Left lung (tissue), 10 donors: ENCODE results near the gene FAS. TPM values are rescaled to one million over a fixed set of nuclear protein-coding genes. Genes with fewer than 3 reads are reported as not detected.

Experiments
- ATAC-seq: fragments of 200-7000 bp; cut with Tn5 transposase; one replicate; pipeline ENCODE4 v1.9.1; 2020; ENCODE audit warnings: moderate library complexity
- DNase-seq, 4 donors: peaks; one replicate each; pipeline ENCODE4 v3.0.0-alpha.2; 2013 to 2020
- H3K27ac ChIP-seq, 2 donors: fragments of 200-600 bp; sonication (generic) in 1 of 2; one replicate each; pipeline versions ENCODE4 v1.5.0 to v1.8.0; 2020 to 2021
- H3K27me3 ChIP-seq, 2 donors: fragments of 200-600 bp; sonication (generic) in 1 of 2; one replicate each; pipeline versions ENCODE4 v1.5.0 to v1.8.0; 2020 to 2021
- H3K36me3 ChIP-seq, 2 donors: fragments of 200-600 bp; sonication (generic) in 1 of 2; one replicate each; pipeline versions ENCODE4 v1.5.0 to v1.8.0; 2020 to 2021
- H3K4me1 ChIP-seq, 2 donors: fragments of 200-600 bp; one replicate each; pipeline ENCODE4 v1.8.0; 2021
- H3K4me3 ChIP-seq, 2 donors: fragments of 200-600 bp; sonication (generic) in 1 of 2; one replicate each; pipeline versions ENCODE4 v1.5.0 to v1.8.0; 2020 to 2021; ENCODE audit warnings: mild to moderate bottlenecking in 1 of 2
- H3K9me3 ChIP-seq, 2 donors: fragments of 200-600 bp; sonication (generic) in 1 of 2; one replicate each; pipeline versions ENCODE4 v1.5.0 to v1.8.0; 2020 to 2021
- CTCF ChIP-seq, 2 donors: fragments of 200-600 bp; sonication (generic) in 1 of 2; IDR thresholded peaks; one replicate each; pipeline versions ENCODE4 v1.5.0 to v1.8.0; 2021; ENCODE audit warnings: antibody characterized with exemption in 2 of 2
- intact Hi-C, 2 donors: fragments of 100-400 bp; cut with DNase I; formaldehyde crosslinking; loops; one replicate each; pipeline versions ENCODE4 v1.11.2 to v1.14.2; 2022
- polyA plus RNA-seq, 6 donors: library from polyadenylated mRNA; unstranded; fragments of 120-200 nt; gene quantifications; one replicate each; pipeline ENCODE4 v1.2.1, GENCODE V29; 2013; ENCODE audit not compliant: insufficient read length in 6 of 6
- total RNA-seq, 2 donors: library from RNA; stranded (reverse); fragmentation: NEBNext Ultra II Directional; extraction: Animal tissue kit (Norgen Biotek cat#: 25700); gene quantifications; one replicate each; pipeline ENCODE4 v1.2.1, GENCODE V29; 2021
- donor health status: DM: no; HTN: yes; CAD: no.
- donor health status: DM: no; HTN: no; CAD: no.

The FAS gene
- total and polyA plus RNA-seq, 8 donors: 15.1 to 76.4 (median 26.7) TPM

- no peaks in the 10 kb centered on the region for H3K9me3 ChIP-seq
- peaks cover 7 to 11% of the 10 kb centered on the region in 2 donors for H3K4me1 ChIP-seq
- H3K27me3 ChIP-seq: no peaks in the 10 kb centered on the region
- ATAC-seq: peak; percentile 25
- no peak for TF ChIP-seq CTCF (IDR thresholded peaks at IDR 0.05)
- intact Hi-C loops: no loop called here
- H3K27ac ChIP-seq: peak overlapping the region; percentile 50 to 53
- no peaks in the 10 kb centered on the region for H3K36me3 ChIP-seq
- DNase-seq: no peak
- no peak overlapping the region for H3K4me3 ChIP-seq
Observed at GRCh38 chr10:88980800-88981199, 9.8 kb upstream of the FAS start.

- ATAC-seq: no peak
- H3K4me3 ChIP-seq: no peak overlapping the region
- no peaks in the 10 kb centered on the region for H3K27me3 ChIP-seq
- TF ChIP-seq CTCF (IDR thresholded peaks at IDR 0.05): no peak
- no peaks in the 10 kb centered on the region for H3K36me3 ChIP-seq
- peaks cover 7 to 10% of the 10 kb centered on the region in 2 donors for H3K4me1 ChIP-seq
- no peak for DNase-seq
- intact Hi-C loops: no loop called here
- no peaks in the 10 kb centered on the region for H3K9me3 ChIP-seq
- H3K27ac ChIP-seq: peak overlapping the region in 1 of 2 donors; percentile 53
Observed at GRCh38 chr10:88981435-88981834, 9.2 kb upstream of the FAS start.

GRCh38 chr10:88982366-88982765 is 8.2 kb upstream of the FAS start:
- no peaks in the 10 kb centered on the region for H3K36me3 ChIP-seq
- ATAC-seq (no peak), DNase-seq (no peak)
- H3K27me3 ChIP-seq: no peaks in the 10 kb centered on the region
- no peak overlapping the region for H3K4me3 ChIP-seq
- no peaks in the 10 kb centered on the region for H3K9me3 ChIP-seq
- H3K4me1 ChIP-seq: peaks cover 13 to 16% of the 10 kb centered on the region in 2 donors
- no peak for TF ChIP-seq CTCF (IDR thresholded peaks at IDR 0.05)
- intact Hi-C loops: no loop called here
- H3K27ac ChIP-seq: peak overlapping the region in 1 of 2 donors; percentile 53

GRCh38 chr10:88983206-88983605 is 7.4 kb upstream of the FAS start:
- Histone ChIP-seq H3K4me3 (no peak overlapping the region), H3K27me3 (no peaks in the 10 kb centered on the region), H3K9me3 (no peaks in the 10 kb centered on the region), H3K27ac (peak overlapping the region in 1 of 2 donors; percentile 47), H3K4me1 (peaks cover 16 to 21% of the 10 kb centered on the region in 2 donors), H3K36me3 (no peaks in the 10 kb centered on the region)
- no peak for ATAC-seq
- TF ChIP-seq CTCF (IDR thresholded peaks at IDR 0.05): no peak
- no peak for DNase-seq
- intact Hi-C loops: no loop called here

- no peak overlapping the region for H3K27ac ChIP-seq
- H3K4me1 ChIP-seq: peaks cover 16 to 26% of the 10 kb centered on the region in 2 donors
- ATAC-seq: no peak
- intact Hi-C loops: no loop called here
- no peak for TF ChIP-seq CTCF (IDR thresholded peaks at IDR 0.05)
- no peak for DNase-seq
- H3K36me3 ChIP-seq: no peaks in the 10 kb centered on the region
- H3K4me3 ChIP-seq: no peak overlapping the region
- H3K27me3 ChIP-seq: no peaks in the 10 kb centered on the region
- H3K9me3 ChIP-seq: no peaks in the 10 kb centered on the region
Observed at GRCh38 chr10:88983939-88984338, 6.7 kb upstream of the FAS start.
